ENCODE measurements around the gene MYO1D.

Gene MYO1D

DNA sequence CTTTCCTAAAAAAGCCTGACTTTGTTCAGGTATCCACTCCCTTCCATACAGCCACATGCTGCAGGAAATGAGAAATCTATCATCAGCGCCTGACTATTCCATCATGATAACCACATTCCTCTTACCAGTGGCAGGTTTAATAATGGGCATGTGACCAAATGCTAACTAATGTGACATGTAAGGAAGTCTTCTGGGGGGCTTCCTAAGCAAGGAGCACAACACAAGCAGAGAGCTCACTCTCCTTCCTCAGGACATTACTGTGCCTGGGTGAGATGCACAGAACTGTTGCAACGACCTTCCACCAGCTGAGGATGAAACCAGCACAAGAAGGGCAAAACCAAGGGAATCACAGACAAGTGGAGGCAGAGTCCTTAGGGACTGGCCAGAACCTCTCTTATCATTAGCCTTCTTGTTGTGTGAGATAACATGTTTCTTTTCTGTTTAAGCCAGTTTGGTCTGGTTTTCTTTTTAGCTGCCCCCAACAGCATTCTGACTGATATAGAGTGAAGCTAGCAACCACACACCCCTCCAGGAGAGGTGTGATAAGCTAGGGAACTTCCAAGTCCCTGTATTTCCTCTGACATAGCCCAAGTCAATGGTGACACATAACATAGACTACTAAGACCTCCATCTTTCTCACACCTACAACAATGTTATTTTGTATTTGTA lies 16.9 kb downstream of the MYO1D start:
- in situ Hi-C loops (cut with MboI; ENCODE audit: low sequenced_read_pairs): no loop called here

DNA sequence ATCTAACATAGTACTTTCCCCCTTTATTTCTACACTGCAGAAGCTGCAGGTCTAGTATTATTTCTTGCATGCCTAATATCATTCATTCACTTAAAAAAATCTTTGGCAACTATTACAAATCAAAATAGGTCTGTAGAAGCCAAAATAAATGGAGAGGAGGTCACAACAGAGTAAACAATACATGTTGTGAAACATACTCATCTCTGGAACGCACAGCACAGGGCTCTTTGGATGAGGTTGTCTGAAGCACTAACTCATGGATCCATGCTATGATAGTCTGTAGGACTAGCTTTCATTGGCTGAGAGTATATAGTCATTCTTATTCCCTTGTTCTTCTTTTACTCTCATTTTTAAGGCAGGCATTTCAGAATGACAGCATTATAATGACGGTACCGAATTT lies 21.3 kb downstream of the MYO1D start:
- in situ Hi-C loops (cut with MboI; ENCODE audit: low sequenced_read_pairs): no loop called here

DNA sequence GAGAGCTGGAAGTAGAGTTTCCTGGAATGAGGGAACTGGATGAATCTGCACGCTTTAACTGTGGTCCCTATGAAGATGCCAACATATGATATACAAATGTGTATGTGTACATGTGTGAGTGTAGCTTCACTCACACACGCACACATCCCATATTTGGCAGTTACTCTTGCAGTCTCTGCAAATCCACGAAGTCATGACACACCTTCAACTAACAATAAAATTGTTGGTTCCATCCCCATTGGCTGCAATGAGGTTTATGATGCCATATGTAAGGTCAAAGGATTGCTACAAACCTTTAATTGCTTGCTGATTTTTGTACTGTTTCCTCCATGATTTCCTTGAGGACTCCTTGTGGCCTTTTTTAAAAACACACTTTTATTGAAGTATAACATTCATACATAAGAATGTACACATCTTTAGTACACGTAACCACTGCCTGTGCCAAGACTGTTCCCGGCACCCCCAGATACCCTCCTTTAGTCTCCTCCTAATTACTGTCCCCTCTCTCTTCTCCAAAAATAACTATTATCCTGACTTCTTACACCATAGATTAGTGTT lies 22.0 kb downstream of the MYO1D start:
- in situ Hi-C loops (cut with MboI; ENCODE audit: low sequenced_read_pairs): no loop called here

DNA sequence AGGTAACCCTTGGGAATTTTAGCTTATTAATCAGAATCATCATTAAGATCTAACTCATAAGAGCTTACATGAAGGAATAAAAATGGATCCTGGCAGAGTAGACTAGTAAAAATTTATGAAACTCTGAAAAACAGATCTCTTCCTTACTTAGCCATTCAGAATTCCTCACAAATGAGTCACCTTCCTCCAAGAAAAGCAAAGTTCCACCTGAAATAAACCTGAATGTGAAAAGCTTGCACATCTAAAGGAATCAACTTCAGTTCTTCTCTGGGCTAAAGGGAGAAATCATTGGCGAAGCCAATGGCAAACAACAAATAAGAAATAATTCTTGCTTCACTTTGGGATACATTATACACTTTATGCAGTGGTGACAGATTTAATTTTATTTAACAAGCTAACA lies 22.7 kb downstream of the MYO1D start:
- in situ Hi-C loops (cut with MboI; ENCODE audit: low sequenced_read_pairs): no loop called here

DNA sequence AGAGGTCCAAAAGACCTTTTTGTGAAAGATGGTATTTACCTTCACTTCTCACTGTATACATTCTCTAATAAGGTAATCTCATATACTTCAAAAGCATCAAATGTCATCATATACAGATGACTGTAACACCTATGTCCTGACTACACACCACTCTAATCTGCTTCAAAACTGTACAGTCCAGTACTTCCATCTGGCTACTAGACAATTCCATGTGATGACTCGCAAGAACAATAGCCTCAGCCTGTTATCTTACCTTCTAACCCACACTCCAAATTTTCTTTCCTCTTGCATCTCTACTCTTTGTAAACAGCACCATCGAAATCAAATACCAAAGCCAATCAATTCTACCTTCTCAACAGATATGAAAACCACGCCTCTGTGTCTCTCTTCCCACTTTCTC lies 24.1 kb downstream of the MYO1D start:
- in situ Hi-C loops (cut with MboI; ENCODE audit: low sequenced_read_pairs): no loop called here

DNA sequence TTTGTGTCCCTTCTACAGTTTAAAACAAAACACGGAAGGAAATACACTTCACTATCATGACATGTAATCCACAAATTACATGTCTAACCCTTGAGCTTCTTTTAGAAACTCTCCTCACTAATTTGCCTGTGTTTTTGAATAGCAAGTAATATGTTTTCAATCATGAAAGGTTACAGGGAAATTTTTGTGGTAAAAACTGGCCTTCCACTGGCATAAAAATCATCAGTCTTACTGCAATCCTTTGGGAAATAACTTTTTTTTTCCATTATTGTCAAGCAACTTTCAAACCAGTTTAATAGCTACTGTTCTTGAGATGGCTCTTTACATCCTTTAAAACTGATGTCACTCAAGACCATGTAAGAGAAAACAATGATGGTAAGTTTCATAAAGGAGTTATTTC lies 27.0 kb downstream of the MYO1D start:
- in situ Hi-C loops (cut with MboI; ENCODE audit: low sequenced_read_pairs): no loop called here

DNA sequence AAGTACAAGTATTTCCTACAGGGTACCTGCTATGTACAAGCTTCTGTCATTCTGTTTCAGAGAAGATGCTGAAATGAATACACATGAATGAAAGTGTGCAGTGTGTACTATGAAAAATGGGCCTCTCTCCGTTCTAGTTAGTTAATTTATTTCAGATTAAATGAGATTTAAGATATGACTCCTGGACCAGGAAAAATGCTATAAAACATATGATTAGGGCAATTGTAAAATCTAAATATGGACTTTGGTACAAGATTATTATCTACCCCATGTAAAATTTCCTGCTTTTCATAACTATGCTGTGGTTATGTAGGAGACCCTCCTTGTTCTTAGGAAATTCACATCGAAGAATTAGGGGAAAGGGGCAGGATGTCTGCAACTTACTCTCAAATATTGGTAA lies 28.9 kb downstream of the MYO1D start:
- in situ Hi-C loops (cut with MboI; ENCODE audit: low sequenced_read_pairs): no loop called here

DNA sequence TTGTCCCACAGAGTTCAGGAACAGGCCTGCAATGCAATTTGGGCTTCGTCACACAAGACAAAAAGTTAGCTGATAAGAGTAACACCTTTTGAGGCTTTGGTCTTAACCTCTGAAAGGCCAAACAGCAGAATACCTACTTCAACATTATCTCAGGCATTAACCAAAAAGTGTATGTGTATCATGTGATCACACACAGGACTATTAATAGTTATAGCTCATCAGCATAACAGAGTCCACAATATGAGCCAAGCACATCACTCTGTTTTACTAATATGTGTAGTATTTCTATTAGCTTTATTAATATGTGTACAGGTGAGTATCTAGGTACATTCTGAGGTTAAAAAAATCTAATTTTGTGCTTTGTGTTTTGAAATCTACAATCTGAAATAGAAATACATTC lies 30.8 kb downstream of the MYO1D start:
- in situ Hi-C loops (cut with MboI; ENCODE audit: low sequenced_read_pairs): no loop called here

DNA sequence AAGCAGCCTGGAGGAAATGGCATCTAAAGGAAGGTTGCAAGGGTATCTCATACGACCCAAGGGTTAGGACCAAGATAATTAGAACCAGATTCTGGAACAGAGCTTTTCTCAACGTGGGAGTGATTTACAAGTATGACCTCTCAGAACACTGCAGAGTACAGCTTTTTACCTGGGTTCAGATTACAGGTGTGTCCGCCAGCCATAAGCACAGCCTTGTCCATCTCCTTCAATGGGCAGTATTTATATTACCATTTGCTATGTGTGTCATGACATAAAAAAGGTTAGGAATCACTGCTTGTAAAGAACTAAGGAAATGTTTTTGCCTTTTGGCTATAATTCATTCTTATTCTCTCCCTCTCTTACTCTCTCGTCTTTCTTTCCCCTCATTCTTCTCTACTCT lies 36.7 kb downstream of the MYO1D start:
- in situ Hi-C loops (cut with MboI; ENCODE audit: low sequenced_read_pairs): no loop called here

DNA sequence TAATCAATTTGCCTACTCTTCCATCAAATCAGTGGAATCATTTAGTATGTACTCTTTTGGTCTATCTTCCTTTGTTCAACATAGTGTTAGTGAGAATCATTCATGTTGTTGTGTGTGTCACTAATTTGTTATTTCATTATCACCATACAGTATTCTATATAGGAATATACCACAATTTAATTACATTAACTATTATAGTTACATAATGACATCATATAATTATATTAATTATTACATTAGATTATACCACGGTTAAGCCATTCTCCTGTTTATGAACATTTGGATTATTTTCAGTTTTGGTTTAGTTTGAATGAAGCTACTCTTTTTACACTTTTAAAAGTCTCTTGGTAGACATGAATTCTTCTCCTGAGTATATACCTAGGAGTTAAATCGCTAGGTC lies 40.4 kb downstream of the MYO1D start:
- in situ Hi-C loops (cut with MboI; ENCODE audit: low sequenced_read_pairs): no loop called here

DNA sequence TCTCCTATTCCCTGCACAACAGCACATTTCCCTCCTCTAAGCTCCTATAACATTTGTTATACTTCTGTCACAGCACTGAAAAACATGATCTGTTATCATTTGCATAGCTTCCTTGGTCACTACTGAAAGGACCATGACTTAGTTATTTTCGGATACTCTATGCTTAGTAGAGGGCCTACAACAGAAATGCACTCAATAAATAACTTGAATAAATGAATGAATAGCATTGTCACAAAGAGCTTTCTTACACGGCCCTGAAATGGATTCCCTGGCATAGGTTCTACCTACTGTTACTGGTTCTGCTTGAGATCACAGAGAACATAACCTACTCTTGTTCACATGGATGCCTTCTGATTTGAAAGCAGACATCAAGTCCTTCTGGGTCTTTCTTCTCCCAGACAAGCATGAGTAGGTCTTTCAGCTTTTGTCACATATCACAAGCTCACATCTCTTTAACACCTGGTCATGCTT lies 41.6 kb downstream of the MYO1D start:
- in situ Hi-C loops (cut with MboI; ENCODE audit: low sequenced_read_pairs): no loop called here

DNA sequence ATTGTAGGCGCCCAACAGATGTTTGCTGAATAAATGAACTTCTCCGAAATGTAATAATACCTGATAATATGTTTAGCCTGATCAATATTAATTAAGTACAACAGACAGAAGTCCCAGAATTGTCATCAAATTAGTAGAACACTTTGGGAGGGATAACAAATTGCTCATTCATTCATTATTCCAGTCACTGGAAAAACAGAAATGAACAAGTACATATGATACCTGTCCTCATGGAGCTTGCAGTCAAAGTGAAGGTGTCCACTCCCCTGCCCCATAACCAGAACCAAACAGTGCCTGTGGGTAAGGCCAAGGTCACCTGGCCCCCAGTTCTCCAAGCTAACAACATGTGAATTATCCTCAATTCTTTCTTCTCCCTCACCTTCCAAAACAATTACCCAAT lies 42.8 kb downstream of the MYO1D start:
- in situ Hi-C loops (cut with MboI; ENCODE audit: low sequenced_read_pairs): no loop called here

DNA sequence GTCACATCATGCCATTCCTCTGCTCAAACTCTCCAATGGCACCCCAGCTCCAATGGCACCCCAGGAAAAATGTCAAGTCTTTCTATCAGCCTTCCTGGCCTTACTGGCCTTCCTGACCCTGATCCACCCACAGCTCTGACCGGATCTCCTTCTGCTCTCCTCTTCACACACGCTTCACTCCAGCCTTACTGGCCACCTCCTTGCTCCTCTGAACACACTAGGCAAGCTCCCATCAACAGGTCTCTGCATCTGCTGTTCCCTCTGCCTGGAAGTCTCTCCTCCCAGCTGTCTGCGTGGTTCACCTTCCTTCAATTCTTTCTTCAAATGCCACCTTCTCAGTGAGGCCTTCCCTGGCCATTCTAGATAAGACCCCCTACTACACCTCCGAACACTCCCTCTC lies 43.4 kb downstream of the MYO1D start:
- in situ Hi-C loops (cut with MboI; ENCODE audit: low sequenced_read_pairs): no loop called here

DNA sequence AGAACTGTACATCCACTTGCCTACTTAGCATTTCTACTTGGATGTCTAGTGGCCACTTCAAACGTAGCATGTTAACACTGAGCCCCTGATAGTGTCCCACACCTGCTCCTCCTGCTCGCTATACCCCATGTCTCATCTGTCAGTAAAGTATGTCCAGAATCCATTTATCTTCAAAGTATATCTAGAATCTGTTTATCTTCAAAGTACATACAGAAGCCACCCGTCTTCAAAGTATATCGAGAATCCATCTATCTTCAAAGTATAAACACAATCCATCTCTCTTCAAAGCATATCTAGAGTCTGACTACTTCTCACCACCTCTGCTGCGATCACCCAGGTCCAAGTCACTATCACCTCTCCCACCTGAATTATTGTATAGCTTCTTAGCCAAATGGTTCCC lies 43.8 kb downstream of the MYO1D start:
- in situ Hi-C loops (cut with MboI; ENCODE audit: low sequenced_read_pairs): no loop called here

DNA sequence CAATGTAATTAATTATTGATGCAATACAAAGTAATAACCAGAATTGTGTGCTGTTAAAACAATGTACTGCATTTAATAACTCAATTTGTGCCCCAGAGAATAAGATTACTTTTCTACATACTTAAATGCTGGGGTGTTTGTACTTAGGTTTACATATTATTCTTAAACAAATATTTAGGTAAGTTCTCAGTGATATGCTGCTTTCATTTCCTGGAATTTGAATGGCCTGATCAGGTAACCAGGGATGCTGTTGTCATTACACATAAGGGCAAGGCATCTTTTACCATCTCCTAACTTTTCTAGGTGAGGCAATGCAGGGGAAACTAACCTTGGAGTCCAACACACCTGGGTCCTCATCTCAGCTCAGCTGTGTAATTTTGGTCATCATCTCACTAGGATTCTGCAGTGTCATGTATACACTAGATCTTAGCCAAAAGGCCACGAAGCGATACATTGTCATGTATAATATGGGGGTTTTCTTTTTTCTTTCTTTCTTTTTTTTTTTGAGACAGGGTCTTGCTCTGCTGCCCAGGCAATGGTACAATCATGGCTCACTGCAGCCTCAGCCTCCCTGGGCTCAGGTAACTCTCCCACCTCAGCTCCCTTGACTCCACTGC lies 45.2 kb downstream of the MYO1D start:
- in situ Hi-C loops (cut with MboI; ENCODE audit: low sequenced_read_pairs): no loop called here

DNA sequence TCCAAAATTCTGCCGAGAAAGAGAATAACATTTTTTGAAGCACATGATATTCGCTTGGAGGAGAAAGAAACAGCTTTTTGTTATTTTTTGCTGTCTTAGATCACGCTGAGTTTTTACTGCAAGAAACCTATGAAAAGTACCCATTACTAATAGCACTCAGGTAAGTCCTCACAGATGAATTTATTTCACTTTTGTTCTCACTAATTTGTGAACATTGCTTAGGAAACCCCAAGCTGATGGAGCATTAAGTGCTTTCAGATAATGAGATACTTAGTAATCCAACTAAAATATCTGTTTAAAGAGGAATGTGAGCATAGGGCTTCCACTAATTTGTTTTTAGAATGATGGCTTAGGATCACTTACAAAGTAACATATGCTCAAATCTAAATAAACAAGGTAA lies 45.7 kb downstream of the MYO1D start:
- in situ Hi-C loops (cut with MboI; ENCODE audit: low sequenced_read_pairs): no loop called here

DNA sequence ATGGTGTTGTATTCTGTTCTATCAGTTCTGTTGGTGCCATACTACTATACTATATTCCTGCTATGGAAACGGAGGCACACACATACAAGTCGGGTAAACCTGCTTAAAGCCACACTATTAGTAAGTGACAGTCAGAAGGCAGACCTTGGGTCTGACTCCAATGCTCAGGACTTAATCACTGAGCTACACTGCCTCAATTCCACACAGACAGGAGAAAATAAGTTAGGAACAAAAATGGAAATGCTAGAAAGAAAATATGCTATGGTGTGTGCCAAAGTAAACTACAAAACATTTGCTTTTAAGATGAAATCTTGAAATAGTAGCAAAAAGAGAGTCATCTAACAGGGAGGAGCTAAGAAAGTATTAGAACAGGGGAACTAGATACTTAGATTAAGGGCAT lies 48.1 kb downstream of the MYO1D start:
- in situ Hi-C loops (cut with MboI; ENCODE audit: low sequenced_read_pairs): no loop called here

DNA sequence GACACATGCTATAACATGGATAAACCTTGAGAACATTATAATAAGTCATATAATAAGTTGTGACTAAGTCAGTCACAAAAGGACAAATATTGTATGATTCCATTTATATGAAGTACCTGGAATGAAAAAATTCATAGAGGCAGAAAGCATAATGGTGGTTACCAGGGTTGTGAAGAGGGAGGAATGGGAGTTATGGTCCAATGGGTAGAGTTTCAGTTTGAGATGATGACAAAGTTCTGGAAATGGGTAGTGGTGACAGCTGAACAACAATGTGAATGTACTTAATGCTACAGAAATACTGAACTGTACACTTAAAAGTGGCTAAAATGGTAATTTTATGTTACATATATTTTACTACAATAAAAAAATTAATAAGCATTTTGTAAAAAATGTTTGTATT lies 49.7 kb downstream of the MYO1D start:
- in situ Hi-C loops (cut with MboI; ENCODE audit: low sequenced_read_pairs): no loop called here

DNA sequence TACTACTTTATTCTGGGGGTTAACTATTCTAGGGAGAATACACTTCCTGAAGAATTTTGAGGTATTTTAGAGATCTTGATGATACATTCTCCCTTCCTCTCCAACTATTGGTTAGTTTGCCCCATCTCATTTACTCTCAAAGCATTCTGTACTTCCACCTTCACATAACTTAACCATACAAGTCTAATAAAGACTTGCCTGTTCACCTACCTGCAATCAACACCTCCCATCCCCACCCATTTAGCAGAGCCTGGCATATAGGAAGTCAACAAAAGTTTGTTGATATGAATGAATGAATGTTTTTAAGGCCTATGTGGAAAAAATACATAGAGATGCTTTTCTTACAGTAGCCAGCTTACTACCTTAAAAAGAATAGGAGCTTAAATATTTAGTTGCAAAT lies 50.8 kb downstream of the MYO1D start:
- in situ Hi-C loops (cut with MboI; ENCODE audit: low sequenced_read_pairs): no loop called here

DNA sequence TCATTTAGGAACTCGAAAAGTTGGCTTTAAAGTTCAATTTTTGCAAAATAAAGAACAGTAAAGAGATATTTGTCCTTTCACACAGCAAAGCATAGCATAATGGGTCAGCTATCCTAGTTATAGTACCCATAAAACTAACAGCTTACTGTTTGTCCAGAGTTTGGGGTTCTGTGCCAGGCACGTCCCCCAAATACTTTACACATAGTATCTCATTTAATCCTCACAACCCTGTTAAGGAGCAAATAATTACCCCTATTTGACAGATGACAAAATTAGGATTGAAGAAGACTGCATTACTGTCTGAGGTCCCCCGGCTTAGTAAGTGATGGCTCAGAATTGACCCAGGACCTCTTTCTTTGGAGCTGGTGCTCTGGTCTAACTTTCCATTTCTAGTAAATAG lies 52.6 kb downstream of the MYO1D start:
- in situ Hi-C loops (cut with MboI; ENCODE audit: low sequenced_read_pairs): no loop called here

DNA sequence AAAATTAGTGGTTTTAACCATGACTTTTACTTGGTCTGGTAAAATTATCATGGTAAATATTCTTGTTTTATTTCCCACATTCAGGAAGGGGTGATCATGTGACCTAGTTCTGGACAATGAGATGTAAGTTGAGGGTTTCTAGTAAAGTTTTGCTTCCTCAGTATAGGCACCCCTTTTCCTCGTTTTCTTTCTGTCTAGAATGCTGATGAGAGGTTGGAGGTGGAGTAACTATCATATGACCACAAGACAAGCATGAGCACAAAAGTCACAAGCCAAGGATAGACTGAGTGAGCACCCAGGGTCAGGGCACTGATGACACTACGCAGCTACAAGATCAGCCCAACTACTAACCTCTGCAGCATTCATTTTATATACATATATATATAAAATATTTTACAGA lies 53.9 kb downstream of the MYO1D start:
- in situ Hi-C loops (cut with MboI; ENCODE audit: low sequenced_read_pairs): no loop called here

Data from hTERT RPE-1 (cell line).